ENCODE measurements around the gene TMEM51.
A peak's percentile ranks its signal among the peaks of the same experiment; 100 is the strongest.
"Not testable (repeated sequence)": the region's sequence is repeated elsewhere in the genome, so short reads cannot be mapped to it uniquely, and the experiment has no call there.

TMEM51 gene

GRCh38 chr1:15154480-15155036, 1.0 kb downstream of the TMEM51 start:
- no peak for DNase-seq (ENCODE audit: low read depth)

- DNase-seq (ENCODE audit: low read depth): no peak
Observed at GRCh38 chr1:15155191-15155590, 1.6 kb downstream of the TMEM51 start.

GRCh38 chr1:15155888-15156741, 2.6 kb downstream of the TMEM51 start:
- no peak for DNase-seq (ENCODE audit: low read depth)

GRCh38 chr1:15156807-15157380, 3.3 kb downstream of the TMEM51 start:
- no peak for DNase-seq (ENCODE audit: low read depth)

GRCh38 chr1:15157524-15158399, 4.2 kb downstream of the TMEM51 start:
- no peak for DNase-seq (ENCODE audit: low read depth)

GRCh38 chr1:15158506-15159165, 5.1 kb downstream of the TMEM51 start:
- DNase-seq (ENCODE audit: low read depth): peak; percentile 44

- no peak for DNase-seq (ENCODE audit: low read depth)
Observed at GRCh38 chr1:15159166-15159555, 5.6 kb downstream of the TMEM51 start.

GRCh38 chr1:15160626-15161025, 7.1 kb downstream of the TMEM51 start:
- DNase-seq (ENCODE audit: low read depth): no peak

GRCh38 chr1:15167386-15167785, 13.8 kb downstream of the TMEM51 start:
- no peak for DNase-seq (ENCODE audit: low read depth)

GRCh38 chr1:15168479-15168878, 14.9 kb downstream of the TMEM51 start:
- DNase-seq (ENCODE audit: low read depth): peak; percentile 65

GRCh38 chr1:15170071-15170470, 16.5 kb downstream of the TMEM51 start:
- no peak for DNase-seq (ENCODE audit: low read depth)

GRCh38 chr1:15171271-15171908, 17.8 kb downstream of the TMEM51 start:
- DNase-seq (ENCODE audit: low read depth): no peak

GRCh38 chr1:15172405-15173259, 19.1 kb downstream of the TMEM51 start:
- no peak for DNase-seq (ENCODE audit: low read depth)

- DNase-seq (ENCODE audit: low read depth): no peak
Observed at GRCh38 chr1:15173863-15174614, 20.5 kb downstream of the TMEM51 start.

- no peak for DNase-seq (ENCODE audit: low read depth)
Observed at GRCh38 chr1:15174615-15174983, 21.1 kb downstream of the TMEM51 start.

- DNase-seq (ENCODE audit: low read depth): not testable (repeated sequence)
Observed at GRCh38 chr1:15175324-15176094, 22.0 kb downstream of the TMEM51 start.

- DNase-seq (ENCODE audit: low read depth): no peak
Observed at GRCh38 chr1:15176120-15176519, 22.6 kb downstream of the TMEM51 start.

GRCh38 chr1:15176898-15177665, 23.5 kb downstream of the TMEM51 start:
- no peak for DNase-seq (ENCODE audit: low read depth)

Data from GM04504 (cell line).